Eye (tissue), 1 donor: ENCODE data around the gene CYP26B1.

Source experiments
- DNase-seq: peaks from one replicate; pipeline ENCODE4 v3.0.0-alpha.2; 2015

The CYP26B1 gene

GRCh38 chr2:72080286-72081145 lies 67.1 kb downstream of the CYP26B1 start:
- DNase-seq = no peak
